K562 (cell line): Measurements from ENCODE around the gene CREB5. TPM values are rescaled to one million over a fixed set of nuclear protein-coding genes. Genes with fewer than 3 reads are reported as not detected.

Experiments
- ATAC-seq: fragments of 200-7000 bp; cut with Tn5 transposase; 3 replicates; pipeline ENCODE4 v1.9.1; 2020; ENCODE audit warnings: moderate library complexity
- BruUV-seq: library from RNA; stranded (reverse); fragments of 400-500 nt; replicated peaks from 2 replicates; lab custom pipeline; 2021; lab: Mats Ljungman, UMichigan
- CTCF ChIA-PET: fragments of 300-600 bp; formaldehyde crosslinking; extraction: SDS; loops from one replicate; lab custom pipeline; 2021; ENCODE audit warnings: low intra/inter-chr PET ratio; lab: Yijun Ruan, JAX
- POLR2A ChIA-PET: fragments of 300-600, 350-650 bp; sonication (Branson Sonifier 250); formaldehyde crosslinking; extraction: SDS; loops from one replicate; lab custom pipeline; 2021; ENCODE audit warnings: antibody characterized with exemption, inconsistent platforms; lab: Yijun Ruan, JAX
- DNase-seq, 4 experiments: peaks; one replicate each; pipeline versions ENCODE4 v3.0.0 to v3.0.0-alpha.2; 2011 to 2018; ENCODE audit warnings: low spot score in 3 of 4, mixed read lengths in 3 of 4; ENCODE audit errors: extremely low read depth in 1 of 4
- FAIRE-seq: peaks from 2 replicates; lab custom pipeline; 2011; peaks lifted over from hg19 to GRCh38; lab: Jason Lieb, UNC
- H2AFZ ChIP-seq: 2 replicates; pipeline ENCODE4 v1.6.0; 2011; ENCODE audit warnings: low read depth, low read length, control low read depth, inconsistent platforms
- H3K27ac ChIP-seq: fragments of 200-600 bp; 3 replicates; pipeline ENCODE4 v1.8.0; 2011; ENCODE audit warnings: low read depth, mild to moderate bottlenecking, control low read depth, inconsistent platforms, low read length, moderate library complexity, mixed read lengths; ENCODE audit errors: extremely low read depth
- H3K27me3 ChIP-seq, 2 experiments: fragments of 300-600 bp in 1 of 2; 2 replicates in 1 of 2; 3 replicates in 1 of 2; pipeline versions ENCODE4 v1.6.0 to v1.8.0; 2011; ENCODE audit warnings: inconsistent platforms in 2 of 2, low read length in 2 of 2, mild to moderate bottlenecking in 1 of 2, mixed read lengths in 1 of 2, moderate library complexity in 1 of 2; ENCODE audit not compliant: control insufficient read depth in 2 of 2, insufficient read depth in 2 of 2
- H3K36me3 ChIP-seq: fragments of 300-600 bp; 3 replicates; pipeline ENCODE4 v1.8.0; 2011; ENCODE audit warnings: mild to moderate bottlenecking, low read length, inconsistent platforms; ENCODE audit not compliant: control insufficient read depth, insufficient read depth
- H3K4me1 ChIP-seq, 2 experiments: fragments of 200-600 bp in 1 of 2; replicated peaks in 1 of 2; 2 replicates in 1 of 2; 3 replicates in 1 of 2; pipeline versions ENCODE4 v1.5.1 to v1.8.0; 2011; ENCODE audit warnings: inconsistent platforms in 2 of 2, low read length in 2 of 2, mild to moderate bottlenecking in 1 of 2, mixed read lengths in 1 of 2, moderate library complexity in 1 of 2; ENCODE audit not compliant: control insufficient read depth in 2 of 2, insufficient read depth in 2 of 2
- H3K4me2 ChIP-seq: 2 replicates; pipeline ENCODE4 v1.6.1; 2011; ENCODE audit warnings: low read length, control low read depth, inconsistent platforms, mixed read lengths; ENCODE audit not compliant: insufficient read depth
- H3K4me3 ChIP-seq: fragments of 200-600 bp; sonication (generic), shearing (Covaris generic); 2 replicates; pipeline ENCODE4 v1.5.1; 2016; ENCODE audit warnings: control low read depth, inconsistent platforms
- H3K79me2 ChIP-seq: fragments of 200-600 bp; 3 replicates; pipeline ENCODE4 v1.8.0; 2011; ENCODE audit warnings: low read length, inconsistent platforms; ENCODE audit not compliant: control insufficient read depth, insufficient read depth
- H3K9ac ChIP-seq, 2 experiments: 2 replicates each; pipeline versions ENCODE4 v1.6.0 to v1.6.1; 2011; ENCODE audit warnings: low read depth in 2 of 2, low read length in 2 of 2, control low read depth in 1 of 2, inconsistent platforms in 1 of 2, mild to moderate bottlenecking in 1 of 2, mixed read lengths in 1 of 2; ENCODE audit not compliant: insufficient read depth in 1 of 2
- H3K9me1 ChIP-seq: one replicate; pipeline ENCODE4 v1.6.0; 2011; ENCODE audit warnings: inconsistent platforms, mild to moderate bottlenecking, low read length, moderate library complexity; ENCODE audit not compliant: control insufficient read depth, insufficient read depth
- H3K9me3 ChIP-seq: replicated peaks from 2 replicates; pipeline ENCODE4 v1.5.1; 2011; ENCODE audit warnings: low read depth, low read length, inconsistent platforms; ENCODE audit not compliant: control insufficient read depth, insufficient read depth
- H4K20me1 ChIP-seq: replicated peaks from 2 replicates; pipeline ENCODE4 v1.6.1; 2011; ENCODE audit warnings: low read length, inconsistent platforms, mixed read lengths; ENCODE audit not compliant: control insufficient read depth, insufficient read depth
- CBX5 ChIP-seq: IDR thresholded peaks from 2 replicates; pipeline ENCODE4 v1.6.1; 2014; ENCODE audit warnings: low read depth, borderline replicate concordance
- E2F6 ChIP-seq, 2 experiments: IDR thresholded peaks; 2 replicates each; pipeline ENCODE4 v1.6.1; 2011; ENCODE audit warnings: borderline replicate concordance in 1 of 2, control low read depth in 1 of 2, low read depth in 1 of 2, low read length in 1 of 2, mild to moderate bottlenecking in 1 of 2, mixed read lengths in 1 of 2, moderate library complexity in 1 of 2; ENCODE audit not compliant: insufficient read depth in 1 of 2, insufficient read length in 1 of 2, poor library complexity in 1 of 2, severe bottlenecking in 1 of 2; ENCODE audit errors: extremely low read depth in 1 of 2
- ELF2 ChIP-seq: fragments of 250-450 bp; sonication (Bioruptor Pico); IDR thresholded peaks from 2 replicates; pipeline ENCODE4 v1.5.0; 2021; ENCODE audit warnings: mild to moderate bottlenecking
- ETV1 ChIP-seq: fragments of 450-650 bp; conservative IDR thresholded peaks from 2 replicates; pipeline ENCODE4 v1.6.1; 2016; ENCODE audit warnings: missing genetic modification characterization, control low read depth, low read depth, missing compliant biosample characterization
- ETV5 ChIP-seq: sonication (generic); formaldehyde crosslinking; IDR thresholded peaks from 2 replicates; pipeline ENCODE4 v1.4.0; 2020; ENCODE audit warnings: low read depth, mild to moderate bottlenecking, missing genetic modification reagents
- HLTF ChIP-seq: fragments of 450-650 bp; IDR thresholded peaks from 2 replicates; pipeline ENCODE4 v1.6.1; 2016
- PHF8 ChIP-seq: fragments of 200-600 bp; sonication (generic); IDR thresholded peaks from 2 replicates; pipeline ENCODE4 v1.6.1; 2012; ENCODE audit warnings: mixed run types, mild to moderate bottlenecking, inconsistent platforms, low read length, moderate library complexity, borderline replicate concordance
- RUNX1 ChIP-seq: sonication (generic); IDR thresholded peaks from 2 replicates; pipeline ENCODE4 v1.6.1; 2016; ENCODE audit warnings: antibody characterized with exemption, low read depth
- SRSF9 ChIP-seq: fragments of 200-400 bp; formaldehyde crosslinking; IDR thresholded peaks from 2 replicates; pipeline ENCODE4 v1.6.1; 2017; ENCODE audit warnings: low read depth, low read length, borderline replicate concordance
- XRCC4 ChIP-seq: IDR thresholded peaks from one replicate; pipeline ENCODE4 v1.6.1; 2011; ENCODE audit not compliant: insufficient read depth, insufficient read length; ENCODE audit errors: extremely low read depth
- ZNF609 ChIP-seq: sonication (generic); formaldehyde crosslinking; IDR thresholded peaks from 2 replicates; pipeline ENCODE4 v1.8.1; 2023; ENCODE audit warnings: missing genetic modification reagents, mild to moderate bottlenecking, borderline replicate concordance
- WGBS: fragments of 100-300 bp; shearing (Covaris generic); methylation state at CpG from one replicate; pipeline ENCODE4 v1.1.6; 2016; ENCODE audit warnings: low coverage, mixed read lengths; ENCODE audit not compliant: insufficient coverage; ENCODE audit errors: missing lambda C conversion rate; 5-methylcytosine and 5-hydroxymethylcytosine counted together
- in situ Hi-C: fragments of 300-500 bp; cut with MboI; formaldehyde crosslinking; loops from 4 replicates; pipeline ENCODE4 v1.15.0; 2018; ENCODE audit warnings: inconsistent platforms, mixed read lengths
- intact Hi-C: fragments of 100-400 bp; cut with micrococcal nuclease; formaldehyde crosslinking; loops from 2 replicates; pipeline ENCODE4 v1.14.2; 2022
- polyA plus RNA-seq, 8 experiments: library from polyadenylated mRNA; depleted of rRNA in 4 of 8; stranded (reverse) in 5 of 8; unstranded in 3 of 8; fragments of >200 nt; fragmentation: Nextera tagmentation in 2 of 8; fragmentation: Illumina TruSeq in 1 of 8; extraction: Ambion mirVana in 2 of 8; extraction: Trizol in 1 of 8; gene quantifications; 2 replicates each; pipeline versions ENCODE4 v1.2.1 to v1.2.3, GENCODE V29; 2011 to 2014; ENCODE audit warnings: inconsistent platforms in 1 of 8, missing spikeins in 1 of 8
- total RNA-seq, 7 experiments: library from RNA; depleted of rRNA in 6 of 7; stranded (reverse); fragments of >200 nt in 6 of 7; fragmentation: Illumina TruSeq in 2 of 7; extraction: Trizol in 2 of 7; gene quantifications; 2 replicates each; pipeline versions ENCODE4 v1.2.1 to v1.2.3, GENCODE V29; 2011 to 2021; ENCODE audit warnings: low replicate concordance in 1 of 7

Gene CREB5
- total and polyA plus RNA-seq, 9 of the 15 experiments (the other 6 are each of a cell fraction or from before 2014, with no cell fraction given), result 0.33 to 6.4 (median 1.8) TPM

- TF ChIP-seq ZNF609 (CRISPR knock-in tag), result no peak
- TF ChIP-seq PHF8, result no peak
- no peak for TF ChIP-seq SRSF9
These were observed 349.2 kb downstream of the CREB5 start (continued) for GRCh38 chr7:28761505-28761904.

GRCh38 chr7:28762651-28763050 is 350.3 kb downstream of the CREB5 start:
- Histone ChIP-seq H3K4me3 (no peak overlapping the region), H3K27ac (no peak overlapping the region), H3K9me1 (no peaks in the 10 kb centered on the region), H3K4me2 (no peak overlapping the region), H2AFZ (no peak overlapping the region), H3K9me3 (no peaks in the 10 kb centered on the region), H3K79me2 (no peaks in the 10 kb centered on the region), H3K27me3 (no peaks in the 10 kb centered on the region), H3K4me1 (no peaks in the 10 kb centered on the region), H3K9ac (no peak overlapping the region), H3K36me3 (no peaks in the 10 kb centered on the region), H4K20me1 (no peaks in the 10 kb centered on the region)
- no TSS peak for BruUV-seq
- 0% methylated on average over 1 of the region's 1 CpG for WGBS
- TF ChIP-seq HLTF, result no peak
- no peak for TF ChIP-seq XRCC4
- TF ChIP-seq RUNX1, result no peak
- no peak for TF ChIP-seq CBX5
- no peak for TF ChIP-seq ETV1 (tag)
- TF ChIP-seq ELF2 (CRISPR knock-in tag), result no peak
- no peak for TF ChIP-seq E2F6 (IDR thresholded peaks at IDR 0.05; ENCODE audit: borderline replicate concordance in 1 of 2, extremely low read depth in 1 of 2, insufficient read depth in 1 of 2, insufficient read length in 1 of 2, low read depth in 1 of 2, low read length in 1 of 2, poor library complexity in 1 of 2, severe bottlenecking in 1 of 2)
- no peak for TF ChIP-seq ETV5 (CRISPR knock-in tag)
- in situ Hi-C loops (no loop called here), intact Hi-C loops (no loop called here)
- ChIA-PET POLR2A (no interaction called here), CTCF (no interaction called here)
- FAIRE-seq (no peak), DNase-seq (no peak), ATAC-seq (no peak)
